RCC 7860 (cell line): ENCODE measurements around the gene LRMDA.
A peak's percentile ranks its signal among the peaks of the same experiment; 100 is the strongest.

Experiments
- DNase-seq: peaks from one replicate; pipeline ENCODE4 v3.0.0-alpha.2; 2015; ENCODE audit warnings: low spot score
- FAIRE-seq: peaks from 2 replicates; lab custom pipeline; 2012; peaks lifted over from hg19 to GRCh38; lab: Jason Lieb, UNC

The LRMDA gene

GRCh38 chr10:75431180-75432111 is at the start of gene LRMDA:
Gene LRMDA (plus strand): TSS chr10:75431624.
- DNase-seq (no peak), FAIRE-seq (no peak)

GRCh38 chr10:75386128-75386527 is 45.3 kb upstream of the LRMDA start:
- DNase-seq: no peak
- FAIRE-seq: no peak

- DNase-seq: no peak
- FAIRE-seq: no peak
Observed at GRCh38 chr10:75388082-75388481, 43.3 kb upstream of the LRMDA start.

- no peak for FAIRE-seq
- DNase-seq: no peak
Observed at GRCh38 chr10:75390178-75390577, 41.2 kb upstream of the LRMDA start.

- DNase-seq (no peak), FAIRE-seq (no peak)
Observed at GRCh38 chr10:75392271-75392670, 39.2 kb upstream of the LRMDA start.

- FAIRE-seq: no peak
- DNase-seq: no peak
Observed at GRCh38 chr10:75392744-75393143, 38.7 kb upstream of the LRMDA start.

GRCh38 chr10:75394221-75394620 is 37.2 kb upstream of the LRMDA start:
- DNase-seq (no peak), FAIRE-seq (no peak)

GRCh38 chr10:75395066-75395931 is 36.1 kb upstream of the LRMDA start:
- no peak for FAIRE-seq
- DNase-seq: no peak

- no peak for DNase-seq
- FAIRE-seq: no peak
Observed at GRCh38 chr10:75395932-75396630, 35.3 kb upstream of the LRMDA start.

- DNase-seq (no peak), FAIRE-seq (no peak)
Observed at GRCh38 chr10:75396631-75397495, 34.6 kb upstream of the LRMDA start.

- FAIRE-seq (no peak), DNase-seq (no peak)
Observed at GRCh38 chr10:75397496-75398199, 33.8 kb upstream of the LRMDA start.

- FAIRE-seq (no peak), DNase-seq (no peak)
Observed at GRCh38 chr10:75398200-75398691, 33.2 kb upstream of the LRMDA start.

- FAIRE-seq (no peak), DNase-seq (no peak)
Observed at GRCh38 chr10:75398692-75399460, 32.5 kb upstream of the LRMDA start.

GRCh38 chr10:75399461-75400162 is 31.8 kb upstream of the LRMDA start:
- FAIRE-seq (no peak), DNase-seq (peak; percentile 50)

- no peak for FAIRE-seq
- no peak for DNase-seq
Observed at GRCh38 chr10:75400163-75400770, 31.2 kb upstream of the LRMDA start.

GRCh38 chr10:75400771-75401568 is 30.5 kb upstream of the LRMDA start:
- DNase-seq (peak; percentile 45), FAIRE-seq (no peak)
